ENCODE measurements around the gene PLEKHA7. TPM values are rescaled to one million over a fixed set of nuclear protein-coding genes. Genes with fewer than 3 reads are reported as not detected.

Gene PLEKHA7
- total RNA-seq, 1 donor from 2014 or later, result 15.6 TPM

DNA sequence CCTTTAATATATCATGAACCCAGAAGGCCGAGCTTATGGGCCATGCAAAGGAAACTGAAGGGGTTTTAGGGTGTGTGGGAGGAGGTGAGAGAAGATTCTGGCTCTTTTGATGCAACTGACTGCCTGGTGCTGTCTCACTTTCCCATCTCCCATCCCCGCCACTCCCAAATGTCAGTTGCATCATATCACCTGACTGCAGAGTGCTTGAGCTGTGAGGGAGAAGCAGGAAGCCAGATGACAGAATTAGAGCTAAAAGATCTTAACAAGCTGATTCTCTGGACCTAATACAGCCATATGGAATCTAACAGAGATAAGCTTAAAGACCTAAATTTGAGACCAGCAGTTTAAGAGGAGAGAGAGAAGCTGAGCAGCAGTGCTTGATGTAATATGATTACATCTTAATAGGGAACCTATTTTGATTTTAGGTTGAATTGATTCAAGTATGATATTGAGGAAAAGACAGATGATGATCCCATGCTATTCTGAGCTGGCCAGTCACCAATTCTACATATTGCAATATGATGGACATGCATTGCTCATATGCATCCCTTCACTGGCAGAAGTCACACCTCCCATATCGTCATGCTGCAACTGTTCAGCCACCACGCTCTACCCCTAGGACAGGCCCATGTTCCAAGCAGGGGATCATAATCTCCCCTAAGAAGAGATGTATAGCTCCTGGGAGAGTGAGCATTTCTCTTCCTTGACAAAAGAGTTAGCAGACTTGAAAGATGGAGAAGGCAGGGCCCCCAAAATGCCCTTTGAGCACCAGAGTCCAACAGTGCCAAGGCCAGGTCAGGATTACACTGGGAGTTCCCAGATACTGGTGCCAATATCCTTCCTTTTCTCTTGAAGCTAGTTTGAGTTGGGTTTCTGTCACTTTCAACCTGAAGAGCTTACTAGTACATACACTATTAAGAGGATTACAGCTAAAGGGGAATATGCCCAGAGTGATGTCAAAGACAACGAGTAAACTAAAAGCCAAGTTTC lies 44.9 kb downstream of the PLEKHA7 start:
- Mint-ChIP-seq H3K9me3 (ENCODE audit: unreplicated experiment) (no peaks in the 10 kb centered on the region), H3K27ac (ENCODE audit: unreplicated experiment) (no peak overlapping the region), H3K27me3 (ENCODE audit: unreplicated experiment) (no peaks in the 10 kb centered on the region), H3K36me3 (ENCODE audit: unreplicated experiment) (peaks cover 3% of the 10 kb centered on the region), H3K4me1 (ENCODE audit: unreplicated experiment) (peaks cover 5% of the 10 kb centered on the region), H3K4me3 (ENCODE audit: unreplicated experiment) (no peak overlapping the region)
- DNase-seq (ENCODE audit: extremely low spot score, unreplicated experiment), result no peak
- TF ChIP-seq, protein P1, sequence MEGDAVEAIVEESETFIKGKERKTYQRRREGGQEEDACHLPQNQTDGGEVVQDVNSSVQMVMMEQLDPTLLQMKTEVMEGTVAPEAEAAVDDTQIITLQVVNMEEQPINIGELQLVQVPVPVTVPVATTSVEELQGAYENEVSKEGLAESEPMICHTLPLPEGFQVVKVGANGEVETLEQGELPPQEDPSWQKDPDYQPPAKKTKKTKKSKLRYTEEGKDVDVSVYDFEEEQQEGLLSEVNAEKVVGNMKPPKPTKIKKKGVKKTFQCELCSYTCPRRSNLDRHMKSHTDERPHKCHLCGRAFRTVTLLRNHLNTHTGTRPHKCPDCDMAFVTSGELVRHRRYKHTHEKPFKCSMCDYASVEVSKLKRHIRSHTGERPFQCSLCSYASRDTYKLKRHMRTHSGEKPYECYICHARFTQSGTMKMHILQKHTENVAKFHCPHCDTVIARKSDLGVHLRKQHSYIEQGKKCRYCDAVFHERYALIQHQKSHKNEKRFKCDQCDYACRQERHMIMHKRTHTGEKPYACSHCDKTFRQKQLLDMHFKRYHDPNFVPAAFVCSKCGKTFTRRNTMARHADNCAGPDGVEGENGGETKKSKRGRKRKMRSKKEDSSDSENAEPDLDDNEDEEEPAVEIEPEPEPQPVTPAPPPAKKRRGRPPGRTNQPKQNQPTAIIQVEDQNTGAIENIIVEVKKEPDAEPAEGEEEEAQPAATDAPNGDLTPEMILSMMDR (IDR thresholded peaks at IDR 0.05), result no peak

DNA sequence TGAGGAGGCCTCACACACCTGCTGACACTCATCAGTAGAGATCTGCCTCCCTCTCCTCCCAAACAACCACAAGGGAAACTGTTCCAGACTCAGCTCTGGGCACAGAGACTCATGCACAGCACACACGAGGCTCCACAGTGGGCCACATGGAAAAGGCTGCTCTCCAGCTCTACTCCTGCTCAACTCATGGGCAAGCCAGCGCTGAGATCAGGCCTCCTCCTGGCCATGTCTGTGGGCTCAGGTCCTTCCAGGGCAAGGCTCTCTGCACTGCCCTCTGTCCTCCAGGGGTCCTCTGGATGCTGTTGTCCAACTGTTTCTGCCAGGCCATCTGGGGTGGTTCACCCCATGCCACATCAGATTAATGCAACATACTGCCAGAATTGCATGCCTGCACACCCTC lies 46.0 kb downstream of the PLEKHA7 start:
- H3K9me3 Mint-ChIP-seq (ENCODE audit: unreplicated experiment), result no peaks in the 10 kb centered on the region
- no peak for DNase-seq (ENCODE audit: extremely low spot score, unreplicated experiment)
- TF ChIP-seq, protein P1 (IDR thresholded peaks at IDR 0.05), result no peak
- H3K27ac Mint-ChIP-seq (ENCODE audit: unreplicated experiment), result no peak overlapping the region
- no peaks in the 10 kb centered on the region for H3K27me3 Mint-ChIP-seq (ENCODE audit: unreplicated experiment)
- no peaks in the 10 kb centered on the region for H3K36me3 Mint-ChIP-seq (ENCODE audit: unreplicated experiment)
- peaks cover 5% of the 10 kb centered on the region for H3K4me1 Mint-ChIP-seq (ENCODE audit: unreplicated experiment)
- no peak overlapping the region for H3K4me3 Mint-ChIP-seq (ENCODE audit: unreplicated experiment)

DNA sequence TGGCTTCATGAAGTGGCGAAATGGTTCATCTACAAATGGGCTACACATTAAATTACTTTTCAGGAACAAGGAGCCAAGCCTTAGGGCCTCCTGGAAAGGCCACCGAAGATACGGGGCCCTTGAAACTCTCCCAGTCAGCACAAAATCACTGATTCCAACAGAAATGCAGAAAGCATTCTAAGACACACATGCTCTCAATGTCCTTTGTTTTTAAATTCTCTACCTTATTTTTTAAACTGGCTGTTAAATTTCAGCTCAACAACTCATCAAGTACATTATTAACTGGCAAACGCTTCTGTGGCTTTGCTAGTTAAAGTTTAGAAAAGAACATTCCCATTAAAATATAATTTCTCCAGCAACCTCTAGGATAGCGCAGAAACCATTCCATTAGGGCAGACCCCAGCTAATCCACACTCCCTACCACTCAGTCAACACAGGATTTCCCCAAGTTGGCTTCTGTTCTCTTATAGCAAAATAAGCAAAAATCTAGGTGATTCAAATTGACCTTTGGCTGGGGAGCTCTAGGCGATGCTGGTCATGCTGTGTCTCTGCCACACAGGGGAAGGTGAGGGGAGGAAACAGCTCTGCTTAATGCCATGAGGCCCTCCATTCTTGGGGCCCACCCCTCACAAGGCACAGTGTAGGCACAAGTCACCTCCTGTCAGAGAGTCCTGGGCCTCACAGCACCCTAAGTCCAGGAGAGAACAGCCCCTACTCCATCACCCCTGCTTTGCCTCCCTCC lies 47.1 kb downstream of the PLEKHA7 start:
- H3K4me3 Mint-ChIP-seq (ENCODE audit: unreplicated experiment), result no peak overlapping the region
- H3K4me1 Mint-ChIP-seq (ENCODE audit: unreplicated experiment), result peaks cover 5% of the 10 kb centered on the region
- TF ChIP-seq, protein P1 (IDR thresholded peaks at IDR 0.05), result no peak
- no peak for DNase-seq (ENCODE audit: extremely low spot score, unreplicated experiment)
- peaks cover 2% of the 10 kb centered on the region for H3K36me3 Mint-ChIP-seq (ENCODE audit: unreplicated experiment)
- no peak overlapping the region for H3K27ac Mint-ChIP-seq (ENCODE audit: unreplicated experiment)
- H3K27me3 Mint-ChIP-seq (ENCODE audit: unreplicated experiment), result no peaks in the 10 kb centered on the region
- no peaks in the 10 kb centered on the region for H3K9me3 Mint-ChIP-seq (ENCODE audit: unreplicated experiment)

DNA sequence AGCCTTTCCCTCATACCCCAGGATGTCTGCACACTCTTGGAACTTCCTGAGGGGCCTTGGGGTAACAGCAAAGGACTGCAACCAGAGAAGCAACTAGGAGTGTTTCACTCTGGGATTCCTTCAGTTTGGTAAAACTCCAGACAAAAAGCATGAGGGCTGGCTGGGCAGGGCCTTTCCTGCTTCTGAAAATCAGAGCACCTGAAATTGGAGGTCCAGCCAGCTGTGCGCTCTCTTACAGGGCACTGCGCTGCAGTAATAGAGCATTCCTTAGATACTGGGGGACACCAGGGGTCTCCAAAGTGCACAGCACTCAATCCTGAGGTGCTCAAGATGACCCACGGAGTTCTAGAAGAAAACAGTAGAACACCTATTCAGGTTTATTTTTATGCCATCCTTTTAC lies 49.7 kb downstream of the PLEKHA7 start:
- no peak for DNase-seq (ENCODE audit: extremely low spot score, unreplicated experiment)
- H3K4me3 Mint-ChIP-seq (ENCODE audit: unreplicated experiment), result no peak overlapping the region
- no peak overlapping the region for H3K27ac Mint-ChIP-seq (ENCODE audit: unreplicated experiment)
- peaks cover 2% of the 10 kb centered on the region for H3K36me3 Mint-ChIP-seq (ENCODE audit: unreplicated experiment)
- H3K9me3 Mint-ChIP-seq (ENCODE audit: unreplicated experiment), result no peaks in the 10 kb centered on the region
- H3K4me1 Mint-ChIP-seq (ENCODE audit: unreplicated experiment), result peaks cover 5% of the 10 kb centered on the region
- no peaks in the 10 kb centered on the region for H3K27me3 Mint-ChIP-seq (ENCODE audit: unreplicated experiment)
- TF ChIP-seq, protein P1 (IDR thresholded peaks at IDR 0.05), result no peak
